B cell (primary cell): ENCODE results near the gene SYCP2. TPM values are rescaled to one million over a fixed set of nuclear protein-coding genes. Genes with fewer than 3 reads are reported as not detected.

Experiments
- ATAC-seq: fragments of 200-7000 bp; cut with Tn5 transposase; one replicate; pipeline ENCODE4 v1.10.0; 2021; ENCODE audit warnings: low read depth, mild to moderate bottlenecking, moderate number of reproducible peaks, moderate library complexity
- CTCF ChIA-PET: fragments of 350-600 bp; sonication (Branson Sonifier 250); formaldehyde crosslinking; loops from one replicate; lab custom pipeline; 2021; ENCODE audit warnings: antibody characterized with exemption, inconsistent platforms; lab: Charles Lee
- POLR2A ChIA-PET: fragments of 350-600 bp; sonication (Branson Sonifier 250); formaldehyde crosslinking; loops from one replicate; lab custom pipeline; 2021; ENCODE audit warnings: antibody characterized with exemption; lab: Charles Lee
- DNase-seq: peaks from one replicate; pipeline ENCODE4 v3.0.0; 2013
- H2AFZ ChIP-seq: 2 replicates; pipeline ENCODE4 v1.6.1; 2012; ENCODE audit warnings: mild to moderate bottlenecking, low read depth, low read length; ENCODE audit not compliant: insufficient read depth, poor library complexity, severe bottlenecking
- H3K27ac ChIP-seq, 2 donors: 1 replicate in 1 of 2; 2 replicates in 1 of 2; pipeline ENCODE4 v1.5.1; 2012 to 2013; ENCODE audit warnings: low read length in 2 of 2, mild to moderate bottlenecking in 2 of 2, moderate library complexity in 1 of 2
- H3K27me3 ChIP-seq, 4 experiments: fragments of 200-600 bp in 1 of 4; sonication (generic) in 1 of 4; replicated peaks in 1 of 4; 1 replicate in 2 of 4; 2 replicates in 2 of 4; pipeline versions ENCODE4 v1.6.1 to v1.7.0; 2013 to 2016; ENCODE audit warnings: low read length in 3 of 4, mild to moderate bottlenecking in 2 of 4, mixed read lengths in 1 of 4, moderate library complexity in 1 of 4; ENCODE audit not compliant: insufficient read depth in 4 of 4, control insufficient read depth in 3 of 4; ENCODE audit errors: control extremely low read depth in 1 of 4
- H3K36me3 ChIP-seq, 2 experiments: replicated peaks in 1 of 2; 1 replicate in 1 of 2; 2 replicates in 1 of 2; pipeline versions ENCODE4 v1.6.1 to v1.7.1; 2013; ENCODE audit warnings: low read length in 1 of 2; ENCODE audit not compliant: insufficient read depth in 2 of 2, control insufficient read depth in 1 of 2; ENCODE audit errors: control extremely low read depth in 1 of 2, extremely low read depth in 1 of 2
- H3K4me1 ChIP-seq, 2 donors: fragments of 200-600 bp in 1 of 2; sonication (generic) in 1 of 2; 1 replicate in 1 of 2; 2 replicates in 1 of 2; pipeline versions ENCODE4 v1.5.1 to v1.6.1; 2013 to 2017; ENCODE audit warnings: low read length in 2 of 2; ENCODE audit not compliant: control insufficient read depth in 2 of 2, insufficient read depth in 2 of 2
- H3K4me2 ChIP-seq: replicated peaks from 2 replicates; pipeline ENCODE3; 2012; ENCODE audit warnings: mild to moderate bottlenecking, low read depth, low read length; ENCODE audit not compliant: poor library complexity, severe bottlenecking
- H3K4me3 ChIP-seq, 5 experiments: fragments of 200-600 bp in 1 of 5; sonication (generic) in 1 of 5; 1 replicate in 3 of 5; 2 replicates in 2 of 5; pipeline versions ENCODE4 v1.5.1 to v1.7.0; 2011 to 2016; ENCODE audit warnings: low read length in 4 of 5, mild to moderate bottlenecking in 4 of 5, low read depth in 2 of 5, control low read depth in 1 of 5, moderate library complexity in 1 of 5; ENCODE audit not compliant: insufficient read depth in 1 of 5; ENCODE audit errors: control extremely low read depth in 1 of 5, extremely low read depth in 1 of 5
- H3K79me2 ChIP-seq: fragments of 200-600 bp; sonication (generic); one replicate; pipeline ENCODE4 v1.6.0; 2016; ENCODE audit warnings: low read length; ENCODE audit not compliant: control insufficient read depth, insufficient read depth
- H3K9ac ChIP-seq: fragments of 200-600 bp; sonication (generic); 2 replicates; pipeline ENCODE4 v1.6.1; 2017; ENCODE audit warnings: mild to moderate bottlenecking, low read length, moderate library complexity
- H3K9me3 ChIP-seq, 3 donors: one replicate each; pipeline versions ENCODE4 v1.6.1 to v1.7.1; 2013; ENCODE audit warnings: low read length in 2 of 3; ENCODE audit not compliant: control insufficient read depth in 2 of 3, insufficient read depth in 1 of 3; ENCODE audit errors: control extremely low read depth in 1 of 3
- H4K20me1 ChIP-seq: 2 replicates; pipeline ENCODE4 v1.6.0; 2012; ENCODE audit warnings: mild to moderate bottlenecking, low read length; ENCODE audit not compliant: insufficient read depth, control insufficient read depth, poor library complexity, severe bottlenecking
- H3K27ac Mint-ChIP-seq: one replicate; pipeline ENCODE4 v1.8.0; 2021; ENCODE audit warnings: mixed read lengths
- H3K27me3 Mint-ChIP-seq: one replicate; pipeline ENCODE4 v1.8.0; 2021; ENCODE audit warnings: mixed read lengths
- H3K4me1 Mint-ChIP-seq: one replicate; pipeline ENCODE4 v1.8.0; 2021; ENCODE audit warnings: mixed read lengths
- H3K4me3 Mint-ChIP-seq: one replicate; pipeline ENCODE4 v1.8.0; 2021; ENCODE audit warnings: mixed read lengths
- H3K9me3 Mint-ChIP-seq: one replicate; pipeline ENCODE4 v1.8.0; 2022; ENCODE audit warnings: mixed read lengths; ENCODE audit not compliant: insufficient read depth
- CTCF ChIP-seq: fragments of 200-600 bp; IDR thresholded peaks from one replicate; pipeline ENCODE4 v1.8.0; 2022; ENCODE audit warnings: antibody characterized with exemption, mild to moderate bottlenecking
- EZH2 ChIP-seq: IDR thresholded peaks from 2 replicates; pipeline ENCODE4 v1.6.1; 2012; ENCODE audit warnings: borderline replicate concordance, low read depth, mild to moderate bottlenecking, moderate library complexity, low read length; ENCODE audit not compliant: insufficient read depth, poor library complexity, severe bottlenecking
- WGBS: methylation state at CpG from one replicate; pipeline ENCODE4 v1.1.5; 2013; ENCODE audit warnings: missing lambda C conversion rate; ENCODE audit not compliant: insufficient coverage; 5-methylcytosine and 5-hydroxymethylcytosine counted together
- intact Hi-C: fragments of 100-400 bp; cut with micrococcal nuclease; formaldehyde crosslinking; loops from one replicate; pipeline ENCODE4 v1.10.0; 2022
- polyA plus RNA-seq: library from polyadenylated mRNA; depleted of rRNA; stranded (reverse); fragments of >200 nt; gene quantifications from 2 replicates; pipeline ENCODE4 v1.2.3, GENCODE V29; 2012
- total RNA-seq, 2 donors: library from RNA; stranded (reverse); fragments of 120-200 nt in 1 of 2; gene quantifications; 1 replicate in 1 of 2; 2 replicates in 1 of 2; pipeline versions ENCODE4 v1.2.3 to v1.2.4, GENCODE V29; 2013 to 2022

SYCP2 gene
- total and polyA plus RNA-seq, 2 donors (not counting 1 experiment from before 2014, with no cell fraction given) = 0.98 to 4.5 TPM

GRCh38 chr20:59873409-59873808 is 60.0 kb downstream of the SYCP2 start:
- H3K4me3 Mint-ChIP-seq = no peak overlapping the region
- no peaks in the 10 kb centered on the region for H3K9me3 ChIP-seq
- no peaks in the 10 kb centered on the region for H3K27me3 ChIP-seq
- H3K27me3 Mint-ChIP-seq = peaks cover 9% of the 10 kb centered on the region
- no peak overlapping the region for H3K27ac Mint-ChIP-seq
- H2AFZ ChIP-seq = no peak overlapping the region
- CTCF ChIA-PET = no interaction called here
- TF ChIP-seq CTCF (no peak), EZH2 (no peak)
- H3K79me2 ChIP-seq = no peaks in the 10 kb centered on the region
- H4K20me1 ChIP-seq = no peaks in the 10 kb centered on the region
- no peak overlapping the region for H3K4me2 ChIP-seq
- H3K4me1 Mint-ChIP-seq = no peaks in the 10 kb centered on the region
- H3K4me3 ChIP-seq = no peak overlapping the region
- intact Hi-C loops = no loop called here
- POLR2A ChIA-PET = no interaction called here
- H3K36me3 ChIP-seq = no peaks in the 10 kb centered on the region
- no peaks in the 10 kb centered on the region for H3K4me1 ChIP-seq
- H3K9me3 Mint-ChIP-seq = no peaks in the 10 kb centered on the region
- DNase-seq (no peak), ATAC-seq (no peak)
- no peak overlapping the region for H3K27ac ChIP-seq
- WGBS = 100% methylated on average over 1 of the region's 1 CpG
- no peak overlapping the region for H3K9ac ChIP-seq

- TF ChIP-seq CTCF (no peak), EZH2 (no peak)
- no peaks in the 10 kb centered on the region for H3K4me1 Mint-ChIP-seq
- H3K9me3 Mint-ChIP-seq = no peaks in the 10 kb centered on the region
- no CpG with 5 or more reads among the region's 1 CpG for WGBS
- Histone ChIP-seq H4K20me1 (no peaks in the 10 kb centered on the region), H3K4me1 (no peaks in the 10 kb centered on the region), H3K9me3 (no peaks in the 10 kb centered on the region), H3K27ac (no peak overlapping the region), H3K79me2 (no peaks in the 10 kb centered on the region), H3K9ac (no peak overlapping the region), H3K36me3 (no peaks in the 10 kb centered on the region), H2AFZ (no peak overlapping the region), H3K4me3 (no peak overlapping the region), H3K4me2 (no peak overlapping the region), H3K27me3 (no peaks in the 10 kb centered on the region)
- DNase-seq (no peak), ATAC-seq (no peak)
- CTCF ChIA-PET = no interaction called here
- intact Hi-C loops = no loop called here
- peaks cover 9% of the 10 kb centered on the region for H3K27me3 Mint-ChIP-seq
- no peak overlapping the region for H3K4me3 Mint-ChIP-seq
- POLR2A ChIA-PET = no interaction called here
- H3K27ac Mint-ChIP-seq = no peak overlapping the region
Observed at GRCh38 chr20:59871096-59871495, 62.3 kb downstream of the SYCP2 start.
